Cardiac muscle cell (in vitro differentiated cells and primary cell): ENCODE data around the gene TMEM114. TPM values are rescaled to one million over a fixed set of nuclear protein-coding genes. Genes with fewer than 3 reads are reported as not detected.

Experiments used
- DNase-seq, 2 donors: peaks; one replicate each; pipeline versions ENCODE4 v3.0.0 to v3.0.0-alpha.2; 2010 to 2017; ENCODE audit warnings: low read depth in 1 of 2, low spot score in 1 of 2
- H3K27ac ChIP-seq: fragments of 200-600 bp; sonication (generic); 2 replicates; pipeline ENCODE4 v1.5.1; 2016
- H3K27me3 ChIP-seq: fragments of 200-600 bp; sonication (generic); 2 replicates; pipeline ENCODE4 v1.6.0; 2016; ENCODE audit warnings: control low read depth
- H3K36me3 ChIP-seq: fragments of 200-600 bp; sonication (generic); 2 replicates; pipeline ENCODE4 v1.5.1; 2016; ENCODE audit warnings: control low read depth
- H3K4me1 ChIP-seq: fragments of 200-600 bp; sonication (generic); 2 replicates; pipeline ENCODE4 v1.8.1; 2017; ENCODE audit warnings: low read depth, mild to moderate bottlenecking, mixed run types
- H3K4me3 ChIP-seq: fragments of 200-600 bp; sonication (generic); 2 replicates; pipeline ENCODE4 v1.5.1; 2016; ENCODE audit warnings: mild to moderate bottlenecking
- H3K9me3 ChIP-seq: fragments of 200-600 bp; sonication (generic); 2 replicates; pipeline ENCODE4 v1.5.1; 2017; ENCODE audit warnings: low read depth, mild to moderate bottlenecking, control low read depth
- CTCF ChIP-seq: IDR thresholded peaks from 2 replicates; pipeline ENCODE4 v1.5.1; 2012; ENCODE audit warnings: low read depth, mild to moderate bottlenecking, low read length
- polyA plus RNA-seq: library from polyadenylated mRNA; unstranded; fragments of >200 nt; fragmentation: Nextera tagmentation; extraction: Ambion mirVana; gene quantifications from 2 replicates; pipeline ENCODE4 v1.2.1, GENCODE V29; 2016
- total RNA-seq: library from RNA; depleted of rRNA; stranded (reverse); fragments of >200 nt; gene quantifications from 2 replicates; pipeline ENCODE4 v1.2.3, GENCODE V29; 2016

Gene TMEM114
- total RNA-seq, result not detected in 2 replicates
- not detected in 2 replicates for polyA plus RNA-seq

GRCh38 chr16:8589900-8590688 is at the start of gene TMEM114:
TMEM114 (minus strand) TSS chr16:8590511; CDS start chr16:8589838, 673 bp downstream.
- no peak for TF ChIP-seq CTCF
- Histone ChIP-seq H3K4me1 (peaks cover 6% of the 10 kb centered on the region), H3K27me3 (peaks cover 79% of the 10 kb centered on the region), H3K9me3 (no peaks in the 10 kb centered on the region), H3K4me3 (peak within 1 kb of the TSS; percentile 17), H3K36me3 (no peaks in the 10 kb centered on the region), H3K27ac (no peak within 1 kb of the TSS)
- DNase-seq, result no peak

- DNase-seq, result no peak
- Histone ChIP-seq H3K27ac (no peak overlapping the region), H3K4me3 (no peak overlapping the region), H3K4me1 (no peaks in the 10 kb centered on the region), H3K9me3 (no peaks in the 10 kb centered on the region), H3K27me3 (no peaks in the 10 kb centered on the region), H3K36me3 (peaks cover 54% of the 10 kb centered on the region)
- no peak for TF ChIP-seq CTCF
These were observed 49.4 kb upstream of the TMEM114 start for GRCh38 chr16:8639694-8640093.

GRCh38 chr16:8634991-8635736 is 44.9 kb upstream of the TMEM114 start:
- peak; percentile 46 to 48 for DNase-seq
- no peaks in the 10 kb centered on the region for H3K9me3 ChIP-seq
- no peak overlapping the region for H3K4me3 ChIP-seq
- H3K36me3 ChIP-seq, result peaks cover 54% of the 10 kb centered on the region
- no peaks in the 10 kb centered on the region for H3K4me1 ChIP-seq
- peak; percentile 80 for TF ChIP-seq CTCF
- H3K27ac ChIP-seq, result no peak overlapping the region
- no peaks in the 10 kb centered on the region for H3K27me3 ChIP-seq

GRCh38 chr16:8632675-8633182 is 42.4 kb upstream of the TMEM114 start:
- H3K9me3 ChIP-seq, result no peaks in the 10 kb centered on the region
- peaks cover 72% of the 10 kb centered on the region for H3K36me3 ChIP-seq
- no peaks in the 10 kb centered on the region for H3K4me1 ChIP-seq
- H3K27ac ChIP-seq, result no peak overlapping the region
- H3K4me3 ChIP-seq, result no peak overlapping the region
- no peak for DNase-seq
- TF ChIP-seq CTCF, result no peak
- H3K27me3 ChIP-seq, result no peaks in the 10 kb centered on the region

GRCh38 chr16:8631818-8632465 is 41.6 kb upstream of the TMEM114 start:
- no peak for TF ChIP-seq CTCF
- no peak for DNase-seq
- no peak overlapping the region for H3K27ac ChIP-seq
- H3K9me3 ChIP-seq, result no peaks in the 10 kb centered on the region
- H3K27me3 ChIP-seq, result no peaks in the 10 kb centered on the region
- no peak overlapping the region for H3K4me3 ChIP-seq
- H3K4me1 ChIP-seq, result no peaks in the 10 kb centered on the region
- peaks cover 76% of the 10 kb centered on the region for H3K36me3 ChIP-seq
